ENCODE data around the gene ZNF558. TPM values are rescaled to one million over a fixed set of nuclear protein-coding genes. Genes with fewer than 3 reads are reported as not detected.

ZNF558 gene
- total and polyA plus RNA-seq, 2 of the 8 experiments (the other 6 are each of a cell fraction or from before 2014, with no cell fraction given) = 4.3 to 14.3 TPM

DNA sequence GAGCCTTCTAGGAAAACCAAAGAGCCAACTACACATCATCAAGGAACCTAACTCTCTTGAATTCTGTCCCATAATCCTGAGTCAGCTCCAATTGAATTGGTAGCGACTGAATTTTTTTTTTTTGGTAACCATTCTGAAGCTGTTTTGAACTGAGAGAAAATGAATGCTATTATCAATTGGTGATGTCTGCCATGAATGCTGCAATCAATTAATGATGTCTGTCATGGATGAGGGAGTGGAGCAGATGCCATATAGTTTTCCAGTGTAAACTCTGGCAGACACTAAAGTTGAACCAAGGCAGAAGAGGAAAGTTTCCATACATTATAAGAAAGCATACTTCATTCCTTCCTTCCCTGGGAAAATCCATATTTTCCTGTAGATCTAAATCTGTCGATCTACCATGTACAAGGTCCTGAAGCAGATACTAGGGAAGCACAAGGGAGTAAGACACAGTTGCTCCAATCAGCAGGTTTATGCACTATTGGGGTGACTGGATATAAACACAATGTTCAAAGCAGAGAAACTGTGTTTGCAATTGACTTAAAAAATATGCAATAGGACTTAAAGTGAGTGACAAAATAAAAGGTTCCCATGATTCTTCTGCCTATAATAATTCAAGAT, 48.9 kb upstream of the ZNF558 start (continued):
- TF ChIP-seq RAD21 (IDR thresholded peaks at IDR 0.05 in 1 of 2, conservative IDR thresholded peaks at IDR 0.05 in 1 of 2; ENCODE audit: low read depth in 2 of 2, low read length in 2 of 2) = no peak
- no peak for TF ChIP-seq JUN (IDR thresholded peaks at IDR 0.05; ENCODE audit: low read depth, low read length)
- no peak for TF ChIP-seq RNF2 (IDR thresholded peaks at IDR 0.05; ENCODE audit: borderline replicate concordance, low read depth, low read length, missing control alignments, poor library complexity, severe bottlenecking)
- no peak for TF ChIP-seq SP4 (IDR thresholded peaks at IDR 0.05; ENCODE audit: low read length)
- TF ChIP-seq, protein P1, sequence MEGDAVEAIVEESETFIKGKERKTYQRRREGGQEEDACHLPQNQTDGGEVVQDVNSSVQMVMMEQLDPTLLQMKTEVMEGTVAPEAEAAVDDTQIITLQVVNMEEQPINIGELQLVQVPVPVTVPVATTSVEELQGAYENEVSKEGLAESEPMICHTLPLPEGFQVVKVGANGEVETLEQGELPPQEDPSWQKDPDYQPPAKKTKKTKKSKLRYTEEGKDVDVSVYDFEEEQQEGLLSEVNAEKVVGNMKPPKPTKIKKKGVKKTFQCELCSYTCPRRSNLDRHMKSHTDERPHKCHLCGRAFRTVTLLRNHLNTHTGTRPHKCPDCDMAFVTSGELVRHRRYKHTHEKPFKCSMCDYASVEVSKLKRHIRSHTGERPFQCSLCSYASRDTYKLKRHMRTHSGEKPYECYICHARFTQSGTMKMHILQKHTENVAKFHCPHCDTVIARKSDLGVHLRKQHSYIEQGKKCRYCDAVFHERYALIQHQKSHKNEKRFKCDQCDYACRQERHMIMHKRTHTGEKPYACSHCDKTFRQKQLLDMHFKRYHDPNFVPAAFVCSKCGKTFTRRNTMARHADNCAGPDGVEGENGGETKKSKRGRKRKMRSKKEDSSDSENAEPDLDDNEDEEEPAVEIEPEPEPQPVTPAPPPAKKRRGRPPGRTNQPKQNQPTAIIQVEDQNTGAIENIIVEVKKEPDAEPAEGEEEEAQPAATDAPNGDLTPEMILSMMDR (IDR thresholded peaks at IDR 0.05; ENCODE audit: control extremely low read depth in 1 of 3, insufficient read depth in 1 of 3, low read depth in 1 of 3, low read length in 3 of 3) = no peak
